Measurements from ENCODE around the gene IRX6.

DNA sequence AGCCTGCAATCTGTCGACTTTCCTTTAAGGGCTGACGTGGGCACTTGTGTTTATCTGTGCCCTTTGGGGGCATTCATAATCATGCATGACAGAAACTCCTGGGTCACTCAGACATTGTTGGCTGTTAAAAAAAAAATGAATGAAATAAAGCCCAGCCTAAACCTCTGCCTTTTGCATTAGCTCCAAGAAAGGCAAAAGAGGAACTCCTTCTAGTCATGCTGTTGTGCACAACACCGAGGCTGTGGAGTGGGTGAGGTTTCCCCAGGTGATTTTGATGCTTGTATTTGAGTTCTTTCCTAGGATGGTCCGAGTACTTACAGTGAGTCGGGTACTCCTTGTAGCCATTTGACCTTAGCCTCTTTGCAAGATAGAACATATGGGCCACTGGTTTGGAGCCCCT, 49.6 kb upstream of the IRX6 start:
- TF ChIP-seq, protein P1, sequence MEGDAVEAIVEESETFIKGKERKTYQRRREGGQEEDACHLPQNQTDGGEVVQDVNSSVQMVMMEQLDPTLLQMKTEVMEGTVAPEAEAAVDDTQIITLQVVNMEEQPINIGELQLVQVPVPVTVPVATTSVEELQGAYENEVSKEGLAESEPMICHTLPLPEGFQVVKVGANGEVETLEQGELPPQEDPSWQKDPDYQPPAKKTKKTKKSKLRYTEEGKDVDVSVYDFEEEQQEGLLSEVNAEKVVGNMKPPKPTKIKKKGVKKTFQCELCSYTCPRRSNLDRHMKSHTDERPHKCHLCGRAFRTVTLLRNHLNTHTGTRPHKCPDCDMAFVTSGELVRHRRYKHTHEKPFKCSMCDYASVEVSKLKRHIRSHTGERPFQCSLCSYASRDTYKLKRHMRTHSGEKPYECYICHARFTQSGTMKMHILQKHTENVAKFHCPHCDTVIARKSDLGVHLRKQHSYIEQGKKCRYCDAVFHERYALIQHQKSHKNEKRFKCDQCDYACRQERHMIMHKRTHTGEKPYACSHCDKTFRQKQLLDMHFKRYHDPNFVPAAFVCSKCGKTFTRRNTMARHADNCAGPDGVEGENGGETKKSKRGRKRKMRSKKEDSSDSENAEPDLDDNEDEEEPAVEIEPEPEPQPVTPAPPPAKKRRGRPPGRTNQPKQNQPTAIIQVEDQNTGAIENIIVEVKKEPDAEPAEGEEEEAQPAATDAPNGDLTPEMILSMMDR (IDR thresholded peaks at IDR 0.05) = no peak
- TF ChIP-seq ZFX (IDR thresholded peaks at IDR 0.05; ENCODE audit: borderline replicate concordance) = no peak
